Suprapubic skin (tissue), 4 donors: ENCODE measurements around the gene OR8B4.

Source experiments
- POLR2A ChIP-seq, 2 donors: fragments of 450-650 bp; IDR thresholded peaks; one replicate each; pipeline ENCODE4 v1.6.1; 2017; ENCODE audit warnings: antibody characterized with exemption in 2 of 2, mild to moderate bottlenecking in 2 of 2, moderate library complexity in 2 of 2
- POLR2AphosphoS5 ChIP-seq, 3 donors: sonication (generic); formaldehyde crosslinking; IDR thresholded peaks; one replicate each; pipeline ENCODE4 v1.6.1; 2017; ENCODE audit warnings: antibody characterized with exemption in 3 of 3
- TF ChIP-seq, protein P1 (sequence below), 2 donors: fragments of 200-600 bp in 1 of 2; fragments of 450-650 bp in 1 of 2; sonication (generic) in 1 of 2; IDR thresholded peaks; one replicate each; pipeline ENCODE4 v1.5.1; 2016 to 2019; ENCODE audit warnings: antibody characterized with exemption in 2 of 2, mild to moderate bottlenecking in 1 of 2, moderate library complexity in 1 of 2

DNA sequence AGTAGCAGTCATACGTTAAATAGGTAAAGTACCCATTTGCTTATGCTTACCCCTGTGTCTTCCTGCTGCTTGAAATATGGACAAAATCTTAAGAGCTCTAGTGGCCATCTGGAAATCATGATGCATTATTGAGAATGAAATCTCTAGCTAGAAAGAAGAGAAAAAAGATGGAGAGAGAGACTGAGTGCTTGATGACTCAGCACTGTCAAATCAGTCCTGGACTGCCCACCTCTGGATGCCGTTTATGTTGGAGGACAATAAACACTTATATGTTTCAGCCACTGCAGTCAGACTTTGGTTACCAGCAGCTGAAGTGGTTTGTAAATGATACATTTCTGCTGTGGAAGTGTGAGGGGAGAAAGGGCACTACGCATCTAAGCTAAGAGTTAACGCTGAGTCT lies 3.6 kb downstream of the OR8B4 start:
- TF ChIP-seq, protein P1, sequence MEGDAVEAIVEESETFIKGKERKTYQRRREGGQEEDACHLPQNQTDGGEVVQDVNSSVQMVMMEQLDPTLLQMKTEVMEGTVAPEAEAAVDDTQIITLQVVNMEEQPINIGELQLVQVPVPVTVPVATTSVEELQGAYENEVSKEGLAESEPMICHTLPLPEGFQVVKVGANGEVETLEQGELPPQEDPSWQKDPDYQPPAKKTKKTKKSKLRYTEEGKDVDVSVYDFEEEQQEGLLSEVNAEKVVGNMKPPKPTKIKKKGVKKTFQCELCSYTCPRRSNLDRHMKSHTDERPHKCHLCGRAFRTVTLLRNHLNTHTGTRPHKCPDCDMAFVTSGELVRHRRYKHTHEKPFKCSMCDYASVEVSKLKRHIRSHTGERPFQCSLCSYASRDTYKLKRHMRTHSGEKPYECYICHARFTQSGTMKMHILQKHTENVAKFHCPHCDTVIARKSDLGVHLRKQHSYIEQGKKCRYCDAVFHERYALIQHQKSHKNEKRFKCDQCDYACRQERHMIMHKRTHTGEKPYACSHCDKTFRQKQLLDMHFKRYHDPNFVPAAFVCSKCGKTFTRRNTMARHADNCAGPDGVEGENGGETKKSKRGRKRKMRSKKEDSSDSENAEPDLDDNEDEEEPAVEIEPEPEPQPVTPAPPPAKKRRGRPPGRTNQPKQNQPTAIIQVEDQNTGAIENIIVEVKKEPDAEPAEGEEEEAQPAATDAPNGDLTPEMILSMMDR (IDR thresholded peaks at IDR 0.05) = no peak
- no peak for TF ChIP-seq POLR2A (IDR thresholded peaks at IDR 0.05)
- no peak for TF ChIP-seq POLR2AphosphoS5 (IDR thresholded peaks at IDR 0.05)
